IPS-18a (cell line): ENCODE measurements around the gene RHBDD3.

ENCODE experiments used
- H3K27ac ChIP-seq: one replicate; pipeline ENCODE4 v1.5.1; 2013; ENCODE audit warnings: low read length
- H3K27me3 ChIP-seq: one replicate; pipeline ENCODE4 v1.6.1; 2013; ENCODE audit warnings: mild to moderate bottlenecking, low read length; ENCODE audit not compliant: control insufficient read depth, insufficient read depth
- H3K36me3 ChIP-seq: one replicate; pipeline ENCODE4 v1.6.1; 2013; ENCODE audit warnings: low read depth, low read length; ENCODE audit not compliant: control insufficient read depth
- H3K4me1 ChIP-seq: one replicate; pipeline ENCODE4 v1.6.1; 2013; ENCODE audit warnings: low read depth, low read length; ENCODE audit not compliant: control insufficient read depth
- H3K4me3 ChIP-seq: one replicate; pipeline ENCODE4 v1.5.1; 2013; ENCODE audit warnings: low read length
- H3K9ac ChIP-seq: one replicate; pipeline ENCODE4 v1.6.1; 2013; ENCODE audit warnings: mild to moderate bottlenecking, low read length, moderate library complexity
- H3K9me3 ChIP-seq: one replicate; pipeline ENCODE4 v1.6.1; 2013; ENCODE audit warnings: low read depth, low read length; ENCODE audit not compliant: control insufficient read depth

RHBDD3 gene

GRCh38 chr22:29216873-29217666 lies 50.7 kb downstream of the RHBDD3 start:
- H3K4me3 ChIP-seq, result no peak overlapping the region
- peaks cover 20% of the 10 kb centered on the region for H3K4me1 ChIP-seq
- H3K36me3 ChIP-seq, result no peaks in the 10 kb centered on the region
- no peak overlapping the region for H3K27ac ChIP-seq
- no peak overlapping the region for H3K9ac ChIP-seq
- H3K9me3 ChIP-seq, result no peaks in the 10 kb centered on the region
- no peaks in the 10 kb centered on the region for H3K27me3 ChIP-seq

DNA sequence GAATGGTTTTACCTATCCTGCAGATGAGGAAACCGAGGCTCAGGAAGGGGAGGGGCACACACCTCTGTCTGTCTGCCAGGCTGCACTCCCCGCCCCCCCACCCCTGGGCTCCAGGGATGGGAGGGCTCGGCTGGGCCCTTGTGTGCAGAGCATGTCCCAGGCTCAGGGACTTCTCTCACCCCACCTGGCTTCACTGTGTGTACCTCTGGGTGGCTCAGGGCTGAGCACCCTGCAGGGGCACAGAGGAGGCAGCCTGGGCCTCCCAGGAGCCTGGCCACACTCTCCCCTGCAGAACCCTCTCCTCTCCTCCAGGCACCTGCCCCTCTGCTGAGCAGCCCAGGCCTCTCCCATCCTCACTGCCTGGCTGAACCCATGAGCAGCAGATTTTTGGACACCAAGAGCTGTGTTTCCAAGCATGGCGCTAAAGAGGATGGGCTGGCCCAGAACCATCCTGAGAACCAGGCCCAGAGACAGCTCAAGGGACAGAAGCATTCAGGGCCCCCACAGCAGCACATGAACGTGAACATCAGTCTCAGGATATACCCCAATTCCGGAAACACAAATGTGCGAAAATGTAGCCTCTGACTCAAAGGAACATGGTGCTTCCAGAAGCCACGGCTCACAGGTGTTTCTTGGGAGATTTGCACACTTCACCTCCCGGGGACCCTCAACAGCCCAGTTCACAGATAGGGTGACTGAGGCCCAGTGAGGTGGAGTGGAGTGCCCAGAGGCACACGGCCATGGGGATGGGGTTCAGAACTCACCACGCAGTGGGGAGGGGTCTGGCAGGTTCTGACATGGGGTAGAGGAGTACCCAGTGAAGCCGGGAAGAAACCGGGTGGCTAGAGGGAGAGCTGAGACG lies 51.5 kb downstream of the RHBDD3 start:
- Histone ChIP-seq H3K27me3 (no peaks in the 10 kb centered on the region), H3K9me3 (no peaks in the 10 kb centered on the region), H3K4me3 (no peak overlapping the region), H3K9ac (no peak overlapping the region), H3K36me3 (no peaks in the 10 kb centered on the region), H3K27ac (no peak overlapping the region), H3K4me1 (peaks cover 20% of the 10 kb centered on the region)

DNA sequence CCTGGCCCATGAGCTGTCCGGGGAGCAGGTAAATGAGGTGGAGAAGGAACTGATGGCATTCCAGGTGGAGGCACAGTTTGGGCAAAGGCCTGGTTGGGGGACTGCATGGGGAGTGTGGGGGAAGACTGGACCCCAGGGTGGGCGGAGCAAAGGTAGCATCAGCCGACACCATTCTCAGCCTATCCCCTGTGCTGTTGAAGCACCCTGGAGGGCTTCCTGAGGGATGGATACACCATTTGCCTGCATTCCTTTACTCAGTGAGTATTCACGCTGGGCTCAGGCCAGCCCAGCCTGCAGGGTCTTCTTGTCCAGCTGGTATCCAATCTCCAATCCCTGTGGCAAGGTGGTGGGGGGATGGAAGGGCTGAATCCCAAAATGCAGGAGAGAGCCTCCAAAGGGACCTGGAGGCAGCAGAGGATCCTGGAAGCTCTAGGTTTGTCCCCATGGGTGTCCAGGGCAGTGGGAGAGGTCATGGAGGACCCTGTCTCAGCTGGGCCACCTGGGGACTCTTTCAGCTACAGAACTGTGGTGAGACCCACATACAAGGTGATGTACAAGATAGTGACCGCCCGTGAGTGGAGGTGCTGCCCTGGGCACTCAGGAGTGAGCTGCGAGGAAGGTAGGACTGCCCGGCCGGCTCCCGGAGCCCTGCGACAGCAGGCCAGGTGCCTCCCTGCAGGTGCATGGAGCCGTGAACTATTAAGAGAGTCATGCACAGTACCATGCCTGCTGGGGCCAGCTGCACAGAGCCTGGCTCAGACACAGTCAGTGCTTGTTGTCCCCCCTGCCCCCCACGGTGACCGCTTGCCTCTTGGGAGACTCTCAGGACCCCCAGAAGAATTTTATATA lies 52.5 kb downstream of the RHBDD3 start:
- H3K27ac ChIP-seq, result no peak overlapping the region
- H3K9me3 ChIP-seq, result no peaks in the 10 kb centered on the region
- peaks cover 15% of the 10 kb centered on the region for H3K4me1 ChIP-seq
- no peaks in the 10 kb centered on the region for H3K27me3 ChIP-seq
- no peak overlapping the region for H3K4me3 ChIP-seq
- no peak overlapping the region for H3K9ac ChIP-seq
- H3K36me3 ChIP-seq, result no peaks in the 10 kb centered on the region

- Histone ChIP-seq H3K9me3 (no peaks in the 10 kb centered on the region), H3K27me3 (no peaks in the 10 kb centered on the region), H3K36me3 (no peaks in the 10 kb centered on the region)
Measured at GRCh38 chr22:29214232-29214631, 53.5 kb downstream of the RHBDD3 start.

DNA sequence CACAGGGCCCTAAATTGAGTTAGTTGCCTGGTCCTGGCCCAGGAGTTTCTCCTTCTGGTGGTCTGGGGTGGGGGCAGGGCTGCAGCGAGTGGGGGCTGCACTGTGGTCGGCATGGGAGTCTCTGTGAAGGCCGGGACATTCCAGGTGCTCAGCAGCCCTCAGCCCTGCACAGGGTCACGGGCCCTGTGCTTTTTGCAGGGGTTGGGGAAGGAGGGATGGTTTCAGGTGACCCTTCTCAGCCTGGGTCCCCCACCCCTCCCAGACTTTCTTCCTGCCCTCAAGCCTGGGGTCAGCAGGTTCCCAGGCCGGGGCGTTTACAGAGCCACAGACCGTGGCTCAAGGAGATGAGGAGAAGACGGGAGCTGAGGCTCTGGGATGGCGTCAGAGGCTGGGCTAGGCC lies 54.3 kb downstream of the RHBDD3 start:
- Histone ChIP-seq H3K27me3 (no peaks in the 10 kb centered on the region), H3K4me3 (no peak overlapping the region), H3K27ac (no peak overlapping the region), H3K9me3 (no peaks in the 10 kb centered on the region), H3K36me3 (no peaks in the 10 kb centered on the region), H3K4me1 (peaks cover 9% of the 10 kb centered on the region), H3K9ac (no peak overlapping the region)

More at GRCh38 chr22:29214232-29214631, 53.5 kb downstream of the RHBDD3 start:
- peaks cover 9% of the 10 kb centered on the region for H3K4me1 ChIP-seq
- H3K4me3 ChIP-seq, result no peak overlapping the region
- H3K27ac ChIP-seq, result no peak overlapping the region
- H3K9ac ChIP-seq, result no peak overlapping the region

DNA sequence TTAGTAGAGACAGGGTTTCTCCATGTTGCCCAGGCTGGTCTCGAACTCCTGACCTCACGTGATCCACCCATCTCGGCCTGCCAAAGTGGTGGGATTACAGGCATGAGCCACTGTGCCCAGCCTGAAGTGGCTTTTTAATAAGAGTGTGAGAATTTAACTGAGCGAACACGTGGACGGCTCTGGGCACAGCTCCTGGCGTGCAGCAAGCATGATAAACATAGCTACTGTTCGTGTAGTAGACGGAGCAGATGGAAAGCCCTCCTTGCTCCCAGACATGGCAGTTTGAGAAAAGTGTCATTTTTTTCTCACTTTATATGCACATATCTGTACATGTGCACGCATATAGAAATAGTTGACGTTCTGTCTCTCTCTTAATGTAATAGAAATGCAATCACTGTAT lies 55.0 kb downstream of the RHBDD3 start:
- Histone ChIP-seq H3K36me3 (no peaks in the 10 kb centered on the region), H3K4me1 (peaks cover 9% of the 10 kb centered on the region), H3K9me3 (no peaks in the 10 kb centered on the region), H3K4me3 (no peak overlapping the region), H3K9ac (no peak overlapping the region), H3K27ac (no peak overlapping the region), H3K27me3 (no peaks in the 10 kb centered on the region)

DNA sequence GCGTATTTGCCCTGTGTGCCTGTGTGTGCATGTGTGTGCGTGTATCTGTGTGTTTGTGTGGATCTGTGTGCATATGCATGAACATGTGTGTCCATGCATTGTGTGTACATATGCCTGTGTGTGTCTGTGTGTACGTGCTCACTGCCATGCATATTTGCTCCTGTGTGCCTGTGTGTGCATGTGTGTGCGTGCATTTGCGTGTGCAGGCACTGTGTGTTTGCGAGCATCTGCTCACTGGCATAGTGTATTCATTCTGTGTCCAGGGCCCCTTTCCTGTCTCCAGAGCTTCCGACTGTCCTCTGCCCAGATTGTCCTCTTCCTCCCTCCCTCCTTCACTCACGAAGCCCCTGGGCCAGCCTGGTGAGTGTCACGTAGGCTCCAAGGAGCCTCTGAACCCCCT lies 56.3 kb downstream of the RHBDD3 start:
- Histone ChIP-seq H3K27me3 (peaks cover 1% of the 10 kb centered on the region), H3K36me3 (no peaks in the 10 kb centered on the region), H3K9ac (no peak overlapping the region)

GRCh38 chr22:29211066-29211465 lies 56.7 kb downstream of the RHBDD3 start:
- H3K27ac ChIP-seq, result no peak overlapping the region
- no peak overlapping the region for H3K4me3 ChIP-seq
- no peak overlapping the region for H3K9ac ChIP-seq
- H3K4me1 ChIP-seq, result peaks cover 16% of the 10 kb centered on the region
- no peaks in the 10 kb centered on the region for H3K9me3 ChIP-seq
- peaks cover 4% of the 10 kb centered on the region for H3K27me3 ChIP-seq
- H3K36me3 ChIP-seq, result no peaks in the 10 kb centered on the region

More for the DNA sequence above, 56.3 kb downstream of the RHBDD3 start:
- H3K9me3 ChIP-seq, result no peaks in the 10 kb centered on the region
- no peak overlapping the region for H3K27ac ChIP-seq
- H3K4me3 ChIP-seq, result no peak overlapping the region
- H3K4me1 ChIP-seq, result peaks cover 14% of the 10 kb centered on the region
